ENCODE results near the gene NUP107.

Gene NUP107

DNA sequence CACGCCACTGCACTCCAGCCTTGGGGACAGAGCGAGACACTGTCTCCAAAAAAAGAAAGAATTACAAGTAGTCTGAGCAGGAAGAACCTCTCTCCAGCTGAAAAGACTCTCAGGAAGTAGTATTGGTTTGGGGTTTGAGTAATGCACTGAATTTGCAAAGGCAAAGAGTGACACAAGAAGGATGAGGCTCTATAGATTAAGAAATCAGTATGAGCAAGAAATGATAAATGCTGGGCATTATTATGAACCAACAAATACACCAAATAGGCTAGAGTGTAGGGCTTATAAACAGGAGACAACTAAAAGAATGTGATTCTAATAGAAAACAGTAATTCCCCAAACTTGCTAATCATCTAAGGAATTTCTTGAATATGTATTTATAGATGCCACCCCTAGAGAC lies 56.6 kb downstream of the NUP107 start:
- DNase-seq (ENCODE audit: low read depth): no peak

DNA sequence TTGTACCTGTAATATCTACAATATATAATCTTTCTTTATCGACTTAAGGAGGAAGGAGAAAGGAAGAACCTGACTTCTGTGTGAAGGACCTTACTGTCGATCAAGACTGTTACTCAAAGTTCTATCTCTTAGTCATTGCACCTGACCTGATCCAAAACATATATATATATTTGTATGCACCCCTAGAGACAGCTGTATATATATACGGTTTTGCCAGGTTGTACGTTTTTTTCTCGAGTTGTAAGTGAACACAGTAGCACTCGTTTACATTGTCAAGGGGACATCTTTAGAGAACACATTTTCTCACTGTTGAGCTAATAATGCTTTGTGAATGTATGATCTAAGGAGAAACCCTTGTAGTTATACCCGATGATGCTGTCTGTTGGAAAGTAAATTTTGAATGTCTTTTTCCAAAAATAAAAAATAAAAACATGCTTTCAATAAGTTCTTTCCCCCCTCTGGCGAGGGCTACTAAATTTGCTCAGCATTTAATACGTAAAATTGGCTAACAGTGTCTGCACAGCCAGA lies 58.7 kb downstream of the NUP107 start:
- no peak for DNase-seq (ENCODE audit: low read depth)

- DNase-seq (ENCODE audit: low read depth): peak; percentile 77
Observed at GRCh38 chr12:68745904-68746571, 59.3 kb downstream of the NUP107 start, which contains the start of gene SLC35E3. Gene SLC35E3, plus strand, starts transcription at chr12:68746176. Its CDS starts 202 bp downstream, at chr12:68746378.

DNA sequence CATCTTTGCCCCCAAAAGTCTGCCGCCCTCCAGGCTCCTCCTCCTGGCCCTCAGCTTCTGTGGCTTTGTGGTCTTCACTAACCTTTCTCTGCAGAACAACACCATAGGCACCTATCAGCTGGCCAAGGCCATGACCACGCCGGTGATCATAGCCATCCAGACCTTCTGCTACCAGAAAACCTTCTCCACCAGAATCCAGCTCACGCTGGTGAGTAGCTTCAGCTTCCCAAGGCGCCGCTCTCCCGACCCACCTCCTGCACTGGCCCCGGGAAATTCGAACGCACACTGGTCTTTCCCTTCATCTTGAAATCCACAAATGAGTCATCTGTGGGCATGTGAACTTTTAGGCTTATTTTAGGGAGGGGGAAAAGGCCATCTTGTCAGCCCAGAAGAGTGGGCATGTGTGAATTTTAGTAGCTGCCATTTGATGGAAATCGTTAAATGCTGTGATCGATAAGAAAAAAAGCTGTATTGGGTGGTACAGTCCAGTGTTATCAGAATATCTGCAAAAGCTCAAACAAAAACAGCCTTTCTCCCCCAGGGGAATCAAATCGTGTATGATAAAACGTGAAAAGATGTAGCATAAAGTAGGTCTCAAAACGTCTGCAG lies 59.9 kb downstream of the NUP107 start:
- DNase-seq (ENCODE audit: low read depth): peak; percentile 4

- no peak for DNase-seq (ENCODE audit: low read depth)
Observed at GRCh38 chr12:68749443-68749842, 62.7 kb downstream of the NUP107 start.

DNA sequence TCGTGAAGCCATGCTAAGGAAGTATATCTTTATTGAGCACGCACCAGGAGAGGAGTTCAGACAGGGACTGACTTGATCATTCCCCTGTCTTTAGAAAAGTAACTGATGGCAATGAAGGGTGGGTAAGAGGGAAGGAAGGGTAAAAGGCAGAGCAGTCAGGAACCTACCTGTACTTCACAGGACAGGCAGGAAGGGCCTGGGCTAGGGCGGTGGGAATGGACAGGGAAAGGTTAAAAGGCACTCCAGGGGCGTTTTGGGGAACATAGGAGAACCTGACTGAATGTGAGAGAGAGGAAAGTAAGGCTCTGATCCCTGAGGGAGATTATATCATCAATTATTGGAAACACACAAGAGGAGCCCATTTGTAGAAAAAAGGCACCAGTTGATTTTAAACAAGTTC lies 63.1 kb downstream of the NUP107 start:
- DNase-seq (ENCODE audit: low read depth): no peak

GRCh38 chr12:68750506-68750905 lies 63.7 kb downstream of the NUP107 start:
- no peak for DNase-seq (ENCODE audit: low read depth)

- DNase-seq (ENCODE audit: low read depth): no peak
Observed at GRCh38 chr12:68755536-68756243, 68.9 kb downstream of the NUP107 start.

DNA sequence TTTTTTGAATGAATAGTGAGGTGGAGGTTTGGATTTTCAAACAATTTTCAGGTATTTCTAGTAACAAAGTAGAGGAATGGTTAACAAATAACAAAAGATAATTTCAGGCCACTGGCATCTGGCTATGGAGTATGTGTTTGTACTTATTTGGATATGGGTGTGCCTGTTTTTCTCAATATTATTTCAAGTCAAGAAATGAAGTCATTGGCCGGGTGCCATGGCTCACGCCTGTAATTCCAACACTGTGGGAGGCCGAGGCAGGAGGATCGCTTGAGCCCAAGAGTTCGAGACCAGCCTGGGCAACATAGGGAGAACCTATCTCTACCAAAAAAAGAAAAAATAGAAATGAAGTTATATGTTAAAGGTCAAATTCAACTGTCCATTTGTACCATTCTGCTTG lies 73.1 kb downstream of the NUP107 start:
- no peak for DNase-seq (ENCODE audit: low read depth)

DNA sequence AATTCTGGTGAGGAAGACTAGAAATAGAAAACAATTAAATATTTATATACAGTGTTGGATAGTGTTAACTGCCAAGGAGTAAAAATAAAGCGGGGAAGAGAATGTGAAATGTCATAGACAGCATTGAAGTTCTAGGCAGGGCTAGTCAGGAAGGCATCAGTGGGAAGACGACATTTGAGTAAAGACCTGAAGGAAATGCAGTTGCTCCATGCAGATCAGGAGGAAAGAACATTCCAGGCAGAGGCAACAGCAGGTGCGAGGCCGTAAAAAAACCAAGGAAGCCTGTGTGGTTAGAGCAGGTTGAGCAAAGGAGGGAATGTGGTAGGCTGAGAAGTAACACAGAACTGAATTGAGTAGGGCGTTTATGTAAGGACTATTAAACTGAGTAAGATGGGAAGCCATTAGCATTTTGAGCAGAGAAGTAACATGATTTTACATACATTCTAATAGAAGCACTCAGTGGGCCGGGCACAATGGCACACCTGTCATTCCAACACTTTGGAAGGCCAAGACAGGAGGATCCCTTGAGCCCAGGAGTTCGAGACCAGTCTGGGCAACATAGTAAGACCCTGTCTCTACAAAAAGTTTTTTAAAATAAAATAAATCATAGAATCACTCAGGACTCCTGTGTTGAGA lies 74.1 kb downstream of the NUP107 start:
- DNase-seq (ENCODE audit: low read depth): no peak

DNA sequence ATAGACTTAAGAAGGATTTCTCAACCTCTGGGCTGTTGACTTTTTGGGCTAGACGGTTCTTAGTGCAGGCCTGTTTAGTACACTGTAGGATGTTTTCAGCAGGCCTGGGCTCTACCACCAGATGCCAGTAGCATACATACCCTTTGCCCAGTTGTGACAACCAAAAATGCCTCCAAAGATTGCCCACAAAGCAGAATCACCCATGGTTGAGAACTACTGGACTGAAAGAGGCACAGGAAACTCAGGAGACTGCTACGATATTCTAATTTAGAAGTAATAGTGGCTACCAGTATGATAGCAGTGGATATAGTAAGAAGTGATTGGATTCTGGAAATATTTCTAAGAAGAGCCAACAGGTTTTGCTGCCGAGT lies 74.6 kb downstream of the NUP107 start:
- DNase-seq (ENCODE audit: low read depth): no peak

DNA sequence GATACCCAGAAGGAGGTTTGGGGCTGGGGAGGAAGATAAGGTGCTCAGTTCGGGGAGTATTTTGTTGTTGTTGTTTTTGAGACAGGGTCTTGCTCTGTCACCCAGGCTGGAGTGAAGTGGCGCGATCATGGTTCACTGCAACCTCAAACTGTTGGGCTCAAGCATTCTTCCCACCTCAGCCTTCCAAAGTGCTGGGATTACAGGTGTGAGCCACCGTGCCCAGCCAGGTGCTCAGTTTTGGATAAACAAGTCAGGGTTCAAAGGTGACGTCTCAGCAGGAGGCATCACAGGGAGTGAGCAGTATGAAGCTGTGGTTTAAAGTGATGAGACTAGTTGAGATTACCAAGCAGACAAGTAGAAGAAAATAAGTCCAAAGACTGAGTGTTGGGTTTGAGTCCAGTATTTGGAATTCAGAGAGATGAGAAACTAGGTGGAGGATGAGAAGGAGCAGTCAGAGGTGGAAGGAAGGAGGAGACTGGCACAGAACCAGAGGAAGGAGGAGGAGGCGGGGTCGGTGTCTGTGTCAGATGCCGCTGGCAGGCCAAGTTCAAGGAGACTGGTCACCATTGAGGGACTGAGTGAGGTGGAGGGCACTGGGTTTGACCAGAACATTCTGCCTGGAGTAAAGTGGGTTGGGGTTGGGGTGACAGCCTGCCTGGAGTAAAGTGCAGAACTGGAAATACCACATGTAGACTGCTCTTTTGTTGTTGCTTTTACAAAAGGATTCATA lies 75.3 kb downstream of the NUP107 start:
- DNase-seq (ENCODE audit: low read depth): no peak

DNA sequence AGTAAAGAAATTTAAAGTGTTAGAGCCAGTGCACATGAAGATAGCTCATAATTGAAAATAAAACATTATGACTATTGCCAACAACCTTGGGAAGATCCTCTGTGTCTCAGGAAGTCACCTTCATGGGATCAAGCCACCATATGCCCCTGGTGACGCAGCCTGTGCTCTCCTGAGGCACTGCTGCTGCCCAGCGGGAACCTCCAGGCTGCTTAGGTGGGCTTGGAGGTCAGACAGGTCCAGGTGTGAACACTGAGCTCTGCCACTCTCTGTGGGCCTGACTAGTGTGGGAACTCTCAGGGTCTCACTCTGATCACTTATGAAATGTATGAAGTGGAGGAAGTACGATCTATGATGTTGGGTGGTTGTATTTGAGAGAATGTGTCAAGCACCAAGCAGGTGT lies 75.9 kb downstream of the NUP107 start:
- no peak for DNase-seq (ENCODE audit: low read depth)

DNA sequence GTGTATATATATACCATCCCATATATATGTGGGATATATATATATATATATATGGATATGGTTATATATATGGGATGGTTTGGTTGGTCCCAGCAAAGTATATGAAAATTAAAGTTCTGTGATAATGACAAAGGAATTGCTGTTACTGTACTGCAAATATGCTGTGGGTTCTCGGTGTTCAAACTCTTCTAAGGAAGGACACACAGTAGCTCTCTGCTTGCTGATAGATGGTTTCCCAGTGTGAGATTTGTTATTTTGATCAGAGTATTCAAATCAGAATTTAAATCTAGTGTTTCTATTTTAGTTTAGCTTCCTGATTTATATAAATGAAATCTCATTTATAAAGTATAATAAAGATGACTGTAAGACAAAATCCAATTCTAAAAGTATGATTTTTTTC lies 78.9 kb downstream of the NUP107 start:
- DNase-seq (ENCODE audit: low read depth): no peak

GRCh38 chr12:68766646-68767045 lies 79.9 kb downstream of the NUP107 start:
- no peak for DNase-seq (ENCODE audit: low read depth)

DNA sequence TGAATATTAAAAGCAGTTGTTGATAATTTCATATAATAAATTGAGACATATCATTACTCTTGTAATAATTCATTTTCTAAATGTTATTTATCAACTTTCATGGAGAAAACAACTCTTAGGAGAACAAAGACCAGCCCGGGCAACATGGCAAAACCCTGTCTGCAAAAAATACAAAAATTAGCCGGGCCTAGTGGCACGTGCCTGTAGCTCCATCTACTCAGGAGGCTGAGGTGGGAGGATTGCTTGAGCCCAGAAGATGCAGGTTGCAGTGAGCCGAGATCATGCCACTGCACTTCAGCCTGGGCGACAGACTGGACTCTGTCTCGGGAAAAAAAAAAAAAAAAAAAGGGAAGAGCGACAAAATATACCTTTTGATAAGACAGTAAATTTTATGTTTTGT lies 80.4 kb downstream of the NUP107 start:
- DNase-seq (ENCODE audit: low read depth): no peak

GRCh38 chr12:68768431-68768939 lies 81.7 kb downstream of the NUP107 start:
- DNase-seq (ENCODE audit: low read depth): no peak

DNA sequence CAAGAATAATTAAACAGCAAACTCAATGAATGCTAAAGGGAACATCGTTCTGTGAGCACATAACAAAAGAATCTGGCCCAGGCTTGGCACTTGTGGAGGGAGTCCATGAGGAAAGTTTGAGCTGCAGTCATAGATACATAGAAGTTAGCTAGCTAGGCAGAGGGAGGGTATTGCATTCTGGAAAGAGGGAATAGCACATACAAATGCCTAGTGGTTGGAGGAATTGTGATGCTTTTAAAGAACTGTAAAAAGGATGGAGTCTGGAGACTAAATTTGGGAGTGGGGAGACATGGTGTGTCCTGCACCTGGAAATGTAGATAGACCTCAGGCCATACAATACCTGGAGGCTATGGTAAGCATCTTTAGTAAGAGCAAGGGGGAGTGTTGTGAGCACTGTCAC lies 83.2 kb downstream of the NUP107 start:
- DNase-seq (ENCODE audit: low read depth): no peak

DNA sequence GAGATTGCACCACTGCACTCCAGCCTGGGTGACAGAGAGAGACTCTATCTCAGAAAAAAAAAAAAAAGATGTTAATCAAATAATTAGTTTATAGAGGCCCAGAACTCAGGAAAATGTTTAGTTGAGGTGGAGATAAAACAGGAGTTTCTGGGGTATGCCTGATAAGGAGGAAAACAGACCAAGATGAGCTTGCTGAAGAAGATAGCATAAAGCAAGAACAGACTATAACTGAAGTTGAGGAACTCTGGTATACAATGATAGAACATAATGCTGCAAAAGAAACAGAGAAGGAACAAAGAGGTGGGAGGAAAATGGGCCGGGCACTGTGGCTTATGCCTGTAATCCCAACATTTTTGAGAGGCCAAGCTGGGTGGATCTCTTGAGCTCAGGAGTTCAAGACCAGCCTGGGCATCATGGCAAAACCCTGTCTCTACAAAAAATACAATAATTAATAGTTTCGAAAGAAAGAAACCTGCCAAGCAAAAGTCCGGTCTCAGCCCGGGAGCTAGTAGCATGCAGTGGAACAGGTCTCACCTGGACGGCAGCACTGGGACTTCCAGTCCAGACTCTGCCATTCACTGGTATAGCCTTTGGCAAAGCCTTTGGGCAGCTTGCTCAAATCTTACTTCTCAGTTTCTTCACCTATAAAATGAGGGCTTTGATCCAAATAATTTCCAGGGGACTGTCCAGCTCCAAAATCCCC lies 84.6 kb downstream of the NUP107 start:
- no peak for DNase-seq (ENCODE audit: low read depth)

DNA sequence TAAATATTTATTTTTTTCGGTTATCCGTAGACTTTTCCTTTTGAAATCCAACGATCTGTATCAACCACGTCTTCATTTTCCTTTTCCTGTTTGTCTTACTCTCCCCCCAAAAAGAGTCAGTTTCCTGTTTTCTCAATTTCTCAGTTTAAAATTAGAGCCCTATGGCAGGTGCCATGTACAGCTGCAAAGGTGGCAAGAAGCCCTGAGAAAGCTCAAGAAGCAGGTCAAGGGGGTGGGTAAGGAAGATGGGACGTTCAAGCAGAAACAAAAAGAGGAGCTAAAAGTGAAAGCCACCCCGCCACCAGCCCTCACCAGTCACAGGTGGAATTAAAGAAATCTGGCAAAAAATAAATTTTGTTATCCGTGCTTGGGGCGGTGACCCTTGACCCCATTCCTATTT lies 85.9 kb downstream of the NUP107 start:
- no peak for DNase-seq (ENCODE audit: low read depth)

- DNase-seq (ENCODE audit: low read depth): no peak
Observed at GRCh38 chr12:68773582-68773981, 86.8 kb downstream of the NUP107 start.

All from stimulated activated CD8-positive, alpha-beta memory T cell treated with anti-CD3 and anti-CD28 coated beads, Interleukin-7, amount 100 ng/mL, for 24 hours (primary cell).